H9 (cell line): Measurements from ENCODE around the gene ARPC2. TPM values are rescaled to one million over a fixed set of nuclear protein-coding genes. Genes with fewer than 3 reads are reported as not detected.
"Not testable (repeated sequence)": the region's sequence is repeated elsewhere in the genome, so short reads cannot be mapped to it uniquely, and the experiment has no call there.

Experiments used
- DNase-seq: peaks from one replicate; pipeline ENCODE4 v3.0.0-alpha.2; 2017
- H2AFZ ChIP-seq: one replicate; pipeline ENCODE4 v1.6.1; 2013; ENCODE audit warnings: mild to moderate bottlenecking, low read length, control low read depth, moderate library complexity
- H2AK5ac ChIP-seq: 2 replicates; pipeline ENCODE4 v1.6.1; 2013; ENCODE audit warnings: low read length, control low read depth, mixed read lengths; ENCODE audit not compliant: insufficient read length
- H2BK120ac ChIP-seq: one replicate; pipeline ENCODE4 v1.6.1; 2013; ENCODE audit warnings: low read depth, mild to moderate bottlenecking, low read length, control low read depth, inconsistent platforms; ENCODE audit not compliant: poor library complexity, severe bottlenecking
- H2BK12ac ChIP-seq: 2 replicates; pipeline ENCODE4 v1.6.1; 2013; ENCODE audit warnings: low read length, control low read depth, mixed read lengths, low read depth; ENCODE audit not compliant: insufficient read length
- H2BK15ac ChIP-seq: 2 replicates; pipeline ENCODE4 v1.6.1; 2013; ENCODE audit warnings: low read depth, low read length, control low read depth
- H2BK20ac ChIP-seq: one replicate; pipeline ENCODE4 v1.6.1; 2013; ENCODE audit warnings: low read depth, mild to moderate bottlenecking, low read length, control low read depth, inconsistent platforms; ENCODE audit not compliant: poor library complexity, severe bottlenecking
- H2BK5ac ChIP-seq: 2 replicates; pipeline ENCODE4 v1.6.1; 2013; ENCODE audit warnings: low read length, control low read depth, mixed read lengths; ENCODE audit not compliant: insufficient read length
- H3K14ac ChIP-seq: 2 replicates; pipeline ENCODE4 v1.6.1; 2013; ENCODE audit warnings: low read length, control low read depth; ENCODE audit not compliant: insufficient read depth
- H3K18ac ChIP-seq: 2 replicates; pipeline ENCODE4 v1.6.1; 2013; ENCODE audit warnings: low read depth, mild to moderate bottlenecking, mixed read lengths, low read length, control low read depth; ENCODE audit not compliant: insufficient read length
- H3K23ac ChIP-seq: 2 replicates; pipeline ENCODE4 v1.6.1; 2013; ENCODE audit warnings: low read length, control low read depth, mixed read lengths, low read depth; ENCODE audit not compliant: insufficient read length
- H3K23me2 ChIP-seq: 2 replicates; pipeline ENCODE4 v1.6.1; 2013; ENCODE audit warnings: low read depth, mild to moderate bottlenecking, mixed read lengths, low read length, control low read depth; ENCODE audit not compliant: insufficient read length, poor library complexity, severe bottlenecking
- H3K27ac ChIP-seq: 2 replicates; pipeline ENCODE4 v1.5.1; 2013; ENCODE audit warnings: low read length, control low read depth, mixed read lengths, low read depth; ENCODE audit not compliant: insufficient read length
- H3K27me3 ChIP-seq: 2 replicates; pipeline ENCODE4 v1.6.1; 2013; ENCODE audit warnings: low read length, control low read depth, inconsistent platforms; ENCODE audit not compliant: insufficient read depth
- H3K4ac ChIP-seq: 2 replicates; pipeline ENCODE4 v1.6.1; 2013; ENCODE audit warnings: low read depth, mild to moderate bottlenecking, control low read depth, inconsistent platforms, low read length, moderate library complexity
- H3K4me1 ChIP-seq: 2 replicates; pipeline ENCODE4 v1.6.1; 2013; ENCODE audit warnings: low read length, control low read depth, inconsistent platforms; ENCODE audit not compliant: insufficient read depth
- H3K4me2 ChIP-seq: 2 replicates; pipeline ENCODE4 v1.6.1; 2013; ENCODE audit warnings: low read length, control low read depth, mixed read lengths; ENCODE audit not compliant: insufficient read length, insufficient read depth
- H3K56ac ChIP-seq: 2 replicates; pipeline ENCODE4 v1.6.1; 2013; ENCODE audit warnings: low read depth, mild to moderate bottlenecking, mixed read lengths, low read length, control low read depth; ENCODE audit not compliant: insufficient read length
- H3K79me1 ChIP-seq: 2 replicates; pipeline ENCODE4 v1.6.1; 2013; ENCODE audit warnings: low read depth, mild to moderate bottlenecking, moderate library complexity, low read length, control low read depth, inconsistent platforms; ENCODE audit not compliant: insufficient read depth, poor library complexity, severe bottlenecking
- H3K79me2 ChIP-seq: 2 replicates; pipeline ENCODE4 v1.6.1; 2013; ENCODE audit warnings: low read length, control low read depth, inconsistent platforms; ENCODE audit not compliant: insufficient read depth
- H3K9ac ChIP-seq: 2 replicates; pipeline ENCODE4 v1.6.1; 2013; ENCODE audit warnings: low read length, control low read depth, mixed read lengths; ENCODE audit not compliant: insufficient read length; ENCODE audit errors: extremely low read depth
- H3K9me3 ChIP-seq: one replicate; pipeline ENCODE4 v1.6.1; 2013; ENCODE audit warnings: low read depth, low read length, inconsistent platforms; ENCODE audit not compliant: control insufficient read depth
- H3T11ph ChIP-seq: one replicate; pipeline ENCODE4 v1.6.1; 2013; ENCODE audit warnings: mild to moderate bottlenecking, low read length, control low read depth, inconsistent platforms
- H4K20me1 ChIP-seq: one replicate; pipeline ENCODE4 v1.6.1; 2013; ENCODE audit not compliant: control insufficient read depth, insufficient read length, insufficient read depth
- H4K5ac ChIP-seq: 2 replicates; pipeline ENCODE4 v1.6.1; 2013; ENCODE audit warnings: low read depth, mild to moderate bottlenecking, mixed read lengths, low read length, control low read depth; ENCODE audit not compliant: insufficient read length
- H4K8ac ChIP-seq: replicated peaks from 2 replicates; pipeline ENCODE4 v1.6.1; 2013; ENCODE audit warnings: low read length, control low read depth, mixed read lengths, low read depth; ENCODE audit not compliant: insufficient read length
- H4K91ac ChIP-seq: 2 replicates; pipeline ENCODE4 v1.6.1; 2013; ENCODE audit warnings: low read depth, mild to moderate bottlenecking, moderate library complexity, mixed read lengths, low read length, control low read depth; ENCODE audit not compliant: insufficient read length
- H3K27ac Mint-ChIP-seq, 3 experiments: 2 replicates in 2 of 3; 3 replicates in 1 of 3; pipeline ENCODE4 v1.8.0; 2020 to 2021; ENCODE audit warnings: mixed read lengths in 3 of 3, mild to moderate bottlenecking in 1 of 3, moderate library complexity in 1 of 3
- H3K27me3 Mint-ChIP-seq: 2 replicates; pipeline ENCODE4 v1.8.0; 2021; ENCODE audit warnings: low read depth, mild to moderate bottlenecking, moderate library complexity, mixed read lengths
- H3K36me3 Mint-ChIP-seq, 3 experiments: 2 replicates in 2 of 3; 3 replicates in 1 of 3; pipeline ENCODE4 v1.8.0; 2020 to 2021; ENCODE audit warnings: low read depth in 3 of 3, mixed read lengths in 3 of 3; ENCODE audit not compliant: insufficient read depth in 1 of 3
- H3K4me1 Mint-ChIP-seq, 2 experiments: 2 replicates each; pipeline ENCODE4 v1.8.0; 2020; ENCODE audit warnings: mixed read lengths in 2 of 2
- H3K4me3 Mint-ChIP-seq, 2 experiments: 2 replicates in 1 of 2; 3 replicates in 1 of 2; pipeline ENCODE4 v1.8.0; 2020 to 2021; ENCODE audit warnings: mild to moderate bottlenecking in 2 of 2, mixed read lengths in 2 of 2, moderate library complexity in 1 of 2
- H3K9me3 Mint-ChIP-seq, 2 experiments: 2 replicates in 1 of 2; 3 replicates in 1 of 2; pipeline ENCODE4 v1.8.0; 2020; ENCODE audit warnings: mild to moderate bottlenecking in 2 of 2, mixed read lengths in 2 of 2, moderate library complexity in 1 of 2
- CTCF ChIP-seq: fragments of 200-600 bp; sonication (generic); conservative IDR thresholded peaks from 3 replicates; pipeline ENCODE4 v1.8.0; 2021; ENCODE audit warnings: antibody characterized with exemption, mild to moderate bottlenecking
- WGBS: extraction: QIAGEN DNeasy Blood & Tissue Kit; methylation state at CpG from one replicate; pipeline ENCODE4 v1.1.7; 2013; ENCODE audit warnings: missing lambda C conversion rate, low lambda C conversion rate, mixed read lengths; ENCODE audit not compliant: insufficient read length; ENCODE audit errors: extremely low coverage; 5-methylcytosine and 5-hydroxymethylcytosine counted together
- total RNA-seq: library from RNA; stranded (reverse); gene quantifications from 2 replicates; pipeline ENCODE4 v1.2.1, GENCODE V29; 2021

The ARPC2 gene
- total RNA-seq, 1 experiment from 2014 or later = 197 TPM

- no peak overlapping the region for H3K27ac ChIP-seq
- no peak overlapping the region for H3K23ac ChIP-seq
- H2AK5ac ChIP-seq = no peak overlapping the region
- peaks cover 9% of the 10 kb centered on the region for H3K23me2 ChIP-seq
- no CpG with 5 or more reads among the region's 18 CpGs for whole genome bisulfite sequencing
- no peak overlapping the region for H2BK12ac ChIP-seq
- H3K36me3 Mint-ChIP-seq = peaks cover 6 to 43% (median 36%) of the 10 kb centered on the region in 3 experiments
- H3K9me3 ChIP-seq = no peaks in the 10 kb centered on the region
- no peak overlapping the region for H2BK20ac ChIP-seq
- no peak overlapping the region for H4K91ac ChIP-seq
- peak; percentile 86 for DNase-seq
- no peaks in the 10 kb centered on the region for H3K27me3 ChIP-seq
- H3T11ph ChIP-seq = no peak overlapping the region
- no peak overlapping the region for H4K5ac ChIP-seq
- no peak overlapping the region for H2BK15ac ChIP-seq
- H4K20me1 ChIP-seq = no peaks in the 10 kb centered on the region
- H2AFZ ChIP-seq = no peak overlapping the region
- peak; percentile 92 for TF ChIP-seq CTCF
- H3K79me1 ChIP-seq = no peaks in the 10 kb centered on the region
- H3K56ac ChIP-seq = no peak overlapping the region
- H2BK120ac ChIP-seq = no peak overlapping the region
- H3K9me3 Mint-ChIP-seq = no peaks in the 10 kb centered on the region
- no peaks in the 10 kb centered on the region for H3K4me1 ChIP-seq
- no peak overlapping the region for H3K4me2 ChIP-seq
- H3K14ac ChIP-seq = no peak overlapping the region
- H4K8ac ChIP-seq = no peak overlapping the region
- H3K27ac Mint-ChIP-seq = no peak overlapping the region
- no peaks in the 10 kb centered on the region; the same call in 1 of the 2 replicates for H3K27me3 Mint-ChIP-seq
- no peak overlapping the region for H2BK5ac ChIP-seq
- no peak overlapping the region for H3K18ac ChIP-seq
- peak overlapping the region; percentile 58 to 80; a peak in 3 of 5 replicates for H3K4me3 Mint-ChIP-seq
- no peaks in the 10 kb centered on the region for H3K79me2 ChIP-seq
- H3K9ac ChIP-seq = no peak overlapping the region
- H3K4me1 Mint-ChIP-seq = peaks cover 18 to 21% of the 10 kb centered on the region in 2 experiments
- no peak overlapping the region for H3K4ac ChIP-seq
Measured at GRCh38 chr2:218272531-218273212, 55.7 kb downstream of the ARPC2 start.

DNA sequence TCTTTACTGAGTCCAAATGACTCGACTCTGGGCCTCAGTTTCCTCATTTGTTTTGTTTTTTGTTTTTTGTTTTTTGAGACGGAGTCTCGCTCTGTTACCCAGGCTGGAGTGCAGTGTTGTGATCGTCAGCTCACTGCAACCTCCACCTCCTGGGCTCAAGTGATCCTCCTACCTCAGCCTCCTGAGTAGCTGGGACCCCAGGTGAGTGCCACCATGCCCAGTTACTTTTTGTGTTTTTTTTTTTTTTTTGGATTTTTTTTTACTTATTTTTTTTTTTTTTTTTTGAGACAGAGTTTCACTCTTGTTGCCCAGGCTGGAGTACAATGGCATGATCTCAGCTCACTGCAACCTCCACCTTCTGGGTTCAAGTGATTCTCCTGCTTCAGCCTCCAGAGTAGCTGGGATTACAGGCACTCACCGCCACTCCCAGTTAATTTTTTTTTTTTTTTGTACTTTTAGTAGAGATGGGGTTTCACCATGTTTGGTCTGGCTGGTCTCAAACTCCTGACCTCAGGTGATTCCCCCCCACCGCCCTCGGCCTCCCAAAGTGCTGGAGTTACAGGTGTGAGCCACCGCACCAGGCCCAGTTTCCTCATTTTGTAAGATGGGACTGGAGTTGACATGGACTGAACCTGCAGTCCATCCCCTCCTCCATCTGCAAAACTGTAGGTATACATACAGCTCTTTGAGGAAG lies 56.4 kb downstream of the ARPC2 start:
- not testable (repeated sequence) for H3K56ac ChIP-seq, H3K23ac ChIP-seq, H4K20me1 ChIP-seq, H3K4ac ChIP-seq, H2BK5ac ChIP-seq, H3K4me2 ChIP-seq, H3K23me2 ChIP-seq, H3K27me3 Mint-ChIP-seq, H3K27ac Mint-ChIP-seq, H2AK5ac ChIP-seq, H3K9me3 Mint-ChIP-seq, H3K79me1 ChIP-seq, H3K79me2 ChIP-seq, H3K27ac ChIP-seq, H3K18ac ChIP-seq, H3K14ac ChIP-seq, H3T11ph ChIP-seq, H2BK15ac ChIP-seq, H4K91ac ChIP-seq, H2BK12ac ChIP-seq, H2BK120ac ChIP-seq, H2AFZ ChIP-seq, DNase-seq, H4K8ac ChIP-seq, H3K4me3 Mint-ChIP-seq, H3K9ac ChIP-seq, H3K27me3 ChIP-seq, H3K4me1 ChIP-seq, H2BK20ac ChIP-seq, H3K9me3 ChIP-seq, H4K5ac ChIP-seq
- no CpG with 5 or more reads among the region's 8 CpGs for WGBS
- H3K36me3 Mint-ChIP-seq = peaks cover 6 to 42% (median 34%) of the 10 kb centered on the region in 3 experiments
- peaks cover 18 to 21% of the 10 kb centered on the region in 2 experiments for H3K4me1 Mint-ChIP-seq
